Liver (tissue), 3 donors: ENCODE data around the gene SLC25A10.

Experiments
- EGR1 ChIP-seq, 2 donors: IDR thresholded peaks; 2 replicates each; pipeline ENCODE4 v1.6.1; 2016 to 2018; ENCODE audit warnings: antibody characterized with exemption in 2 of 2, low read depth in 2 of 2
- GABPA ChIP-seq, 2 donors: IDR thresholded peaks in 1 of 2; conservative IDR thresholded peaks in 1 of 2; 2 replicates each; pipeline ENCODE4 v1.6.1; 2016; ENCODE audit warnings: antibody characterized with exemption in 2 of 2, mild to moderate bottlenecking in 1 of 2, moderate library complexity in 1 of 2
- HNF4A ChIP-seq, 2 donors: conservative IDR thresholded peaks; 2 replicates each; pipeline ENCODE4 v1.6.1; 2016; ENCODE audit warnings: antibody characterized with exemption in 2 of 2, mild to moderate bottlenecking in 2 of 2
- HNF4G ChIP-seq: IDR thresholded peaks from 2 replicates; pipeline ENCODE4 v1.6.1; 2016; ENCODE audit warnings: antibody characterized with exemption
- JUND ChIP-seq, 2 donors: IDR thresholded peaks; 2 replicates each; pipeline ENCODE4 v1.6.1; 2016; ENCODE audit warnings: antibody characterized with exemption in 2 of 2
- RAD21 ChIP-seq, 2 donors: IDR thresholded peaks; 2 replicates each; pipeline ENCODE4 v1.6.1; 2016; ENCODE audit warnings: antibody characterized with exemption in 2 of 2, mild to moderate bottlenecking in 2 of 2
- REST ChIP-seq: IDR thresholded peaks from 2 replicates; pipeline ENCODE4 v1.6.1; 2016; ENCODE audit warnings: antibody characterized with exemption, mild to moderate bottlenecking
- SP1 ChIP-seq: IDR thresholded peaks from 2 replicates; pipeline ENCODE4 v1.6.1; 2018; ENCODE audit warnings: antibody characterized with exemption, mild to moderate bottlenecking
- TAF1 ChIP-seq: conservative IDR thresholded peaks from 2 replicates; pipeline ENCODE4 v1.6.1; 2016; ENCODE audit warnings: antibody characterized with exemption, mild to moderate bottlenecking
- YY1 ChIP-seq: IDR thresholded peaks from 2 replicates; pipeline ENCODE4 v1.6.1; 2016; ENCODE audit warnings: antibody characterized with exemption, mild to moderate bottlenecking
- TF ChIP-seq, protein P1 (sequence below): fragments of 150-350 bp; IDR thresholded peaks from 2 replicates; pipeline ENCODE4 v1.5.1; 2017; ENCODE audit warnings: improper control_type of control experiment, low read depth, low read length; ENCODE audit not compliant: missing input control
- TF ChIP-seq, protein P2 (sequence below): IDR thresholded peaks from 2 replicates; pipeline ENCODE4 v1.6.1; 2016; ENCODE audit warnings: antibody characterized with exemption
- TF ChIP-seq, protein P3 (sequence below): IDR thresholded peaks from 2 replicates; pipeline ENCODE4 v1.6.1; 2016; ENCODE audit warnings: antibody characterized with exemption
- donor health status: healthy.
- donor health status: healthy.

DNA sequence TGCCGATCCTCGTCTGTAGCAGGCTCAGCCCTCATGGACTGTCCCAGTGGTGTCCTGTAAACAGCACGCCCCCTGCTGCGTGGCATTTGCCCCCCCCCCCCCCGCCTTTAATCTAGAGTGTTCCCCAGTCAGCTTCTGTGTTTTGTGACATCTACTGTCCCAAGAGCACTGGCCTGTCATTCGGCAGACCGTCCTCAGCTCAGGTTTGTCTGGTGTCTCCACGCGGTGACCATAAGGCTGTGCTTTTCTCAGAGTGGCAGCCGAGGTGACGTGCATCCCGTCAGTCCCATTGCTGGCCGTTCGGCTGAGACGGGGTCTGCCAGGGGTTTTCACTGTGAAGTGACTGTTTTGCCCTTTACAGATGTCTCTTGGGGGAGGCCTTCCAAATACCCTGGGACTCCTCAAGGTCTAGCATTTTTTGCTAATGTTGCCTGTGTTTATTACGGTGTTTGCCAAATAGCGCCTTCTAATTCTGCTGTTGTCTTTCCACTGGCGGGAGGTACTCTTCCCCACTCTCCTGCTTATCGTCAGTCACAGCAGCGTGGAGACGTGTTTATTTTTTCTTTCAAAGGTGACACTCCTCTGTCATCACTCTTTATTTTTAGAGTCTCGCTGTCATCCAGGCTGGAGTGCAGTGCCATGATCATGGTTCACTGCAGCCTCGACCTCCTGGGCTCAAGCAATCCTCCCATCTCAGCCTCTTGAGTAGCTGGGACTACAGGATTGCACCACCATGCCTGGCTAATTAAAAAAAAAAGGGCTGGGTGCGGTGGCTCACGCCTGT lies 14.6 kb upstream of the SLC25A10 start:
- TF ChIP-seq, protein P1, sequence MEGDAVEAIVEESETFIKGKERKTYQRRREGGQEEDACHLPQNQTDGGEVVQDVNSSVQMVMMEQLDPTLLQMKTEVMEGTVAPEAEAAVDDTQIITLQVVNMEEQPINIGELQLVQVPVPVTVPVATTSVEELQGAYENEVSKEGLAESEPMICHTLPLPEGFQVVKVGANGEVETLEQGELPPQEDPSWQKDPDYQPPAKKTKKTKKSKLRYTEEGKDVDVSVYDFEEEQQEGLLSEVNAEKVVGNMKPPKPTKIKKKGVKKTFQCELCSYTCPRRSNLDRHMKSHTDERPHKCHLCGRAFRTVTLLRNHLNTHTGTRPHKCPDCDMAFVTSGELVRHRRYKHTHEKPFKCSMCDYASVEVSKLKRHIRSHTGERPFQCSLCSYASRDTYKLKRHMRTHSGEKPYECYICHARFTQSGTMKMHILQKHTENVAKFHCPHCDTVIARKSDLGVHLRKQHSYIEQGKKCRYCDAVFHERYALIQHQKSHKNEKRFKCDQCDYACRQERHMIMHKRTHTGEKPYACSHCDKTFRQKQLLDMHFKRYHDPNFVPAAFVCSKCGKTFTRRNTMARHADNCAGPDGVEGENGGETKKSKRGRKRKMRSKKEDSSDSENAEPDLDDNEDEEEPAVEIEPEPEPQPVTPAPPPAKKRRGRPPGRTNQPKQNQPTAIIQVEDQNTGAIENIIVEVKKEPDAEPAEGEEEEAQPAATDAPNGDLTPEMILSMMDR = no peak
- TF ChIP-seq, protein P2, sequence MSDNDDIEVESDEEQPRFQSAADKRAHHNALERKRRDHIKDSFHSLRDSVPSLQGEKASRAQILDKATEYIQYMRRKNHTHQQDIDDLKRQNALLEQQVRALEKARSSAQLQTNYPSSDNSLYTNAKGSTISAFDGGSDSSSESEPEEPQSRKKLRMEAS = no peak
- TF ChIP-seq, protein P3, sequence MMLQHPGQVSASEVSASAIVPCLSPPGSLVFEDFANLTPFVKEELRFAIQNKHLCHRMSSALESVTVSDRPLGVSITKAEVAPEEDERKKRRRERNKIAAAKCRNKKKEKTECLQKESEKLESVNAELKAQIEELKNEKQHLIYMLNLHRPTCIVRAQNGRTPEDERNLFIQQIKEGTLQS = no peak
- no peak for TF ChIP-seq RAD21 (IDR thresholded peaks at IDR 0.05)
- TF ChIP-seq REST = no peak
- no peak for TF ChIP-seq JUND (IDR thresholded peaks at IDR 0.05)
- TF ChIP-seq SP1 = no peak
- no peak for TF ChIP-seq YY1
- TF ChIP-seq TAF1 = no peak
- no peak for TF ChIP-seq GABPA (IDR thresholded peaks at IDR 0.05 in 1 of 2, conservative IDR thresholded peaks at IDR 0.05 in 1 of 2)
- TF ChIP-seq HNF4G = no peak
- no peak for TF ChIP-seq EGR1 (IDR thresholded peaks at IDR 0.05; ENCODE audit: low read depth in 2 of 2)
- no peak for TF ChIP-seq HNF4A (conservative IDR thresholded peaks at IDR 0.05)
